ENCODE measurements around the gene DNAH6. TPM values are rescaled to one million over a fixed set of nuclear protein-coding genes. Genes with fewer than 3 reads are reported as not detected.

Gene DNAH6
- total RNA-seq, 4 donors from 2014 or later: 0.06 to 0.38 (median 0.13) TPM; not detected in 1

GRCh38 chr2:84559838-84560237 is 43.5 kb downstream of the DNAH6 start:
- Histone ChIP-seq H3K4me1 (no peaks in the 10 kb centered on the region), H3K27me3 (no peaks in the 10 kb centered on the region), H3K4me3 (no peak overlapping the region), H3K36me3 (no peaks in the 10 kb centered on the region), H3K9me3 (peaks cover 0 to 9% (median 7%) of the 10 kb centered on the region in 3 donors), H3K27ac (no peak overlapping the region)
- TF ChIP-seq, protein P1, sequence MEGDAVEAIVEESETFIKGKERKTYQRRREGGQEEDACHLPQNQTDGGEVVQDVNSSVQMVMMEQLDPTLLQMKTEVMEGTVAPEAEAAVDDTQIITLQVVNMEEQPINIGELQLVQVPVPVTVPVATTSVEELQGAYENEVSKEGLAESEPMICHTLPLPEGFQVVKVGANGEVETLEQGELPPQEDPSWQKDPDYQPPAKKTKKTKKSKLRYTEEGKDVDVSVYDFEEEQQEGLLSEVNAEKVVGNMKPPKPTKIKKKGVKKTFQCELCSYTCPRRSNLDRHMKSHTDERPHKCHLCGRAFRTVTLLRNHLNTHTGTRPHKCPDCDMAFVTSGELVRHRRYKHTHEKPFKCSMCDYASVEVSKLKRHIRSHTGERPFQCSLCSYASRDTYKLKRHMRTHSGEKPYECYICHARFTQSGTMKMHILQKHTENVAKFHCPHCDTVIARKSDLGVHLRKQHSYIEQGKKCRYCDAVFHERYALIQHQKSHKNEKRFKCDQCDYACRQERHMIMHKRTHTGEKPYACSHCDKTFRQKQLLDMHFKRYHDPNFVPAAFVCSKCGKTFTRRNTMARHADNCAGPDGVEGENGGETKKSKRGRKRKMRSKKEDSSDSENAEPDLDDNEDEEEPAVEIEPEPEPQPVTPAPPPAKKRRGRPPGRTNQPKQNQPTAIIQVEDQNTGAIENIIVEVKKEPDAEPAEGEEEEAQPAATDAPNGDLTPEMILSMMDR (IDR thresholded peaks at IDR 0.05): no peak
- TF ChIP-seq POLR2A (IDR thresholded peaks at IDR 0.05): no peak
- no peak for DNase-seq
- intact Hi-C loops (cut with DNase I): no loop called here

- TF ChIP-seq, protein P1 (IDR thresholded peaks at IDR 0.05): no peak
- no peak for TF ChIP-seq POLR2A (IDR thresholded peaks at IDR 0.05)
- Histone ChIP-seq H3K4me1 (no peaks in the 10 kb centered on the region), H3K4me3 (no peak overlapping the region), H3K27ac (no peak overlapping the region), H3K9me3 (no peaks in the 10 kb centered on the region), H3K36me3 (no peaks in the 10 kb centered on the region), H3K27me3 (no peaks in the 10 kb centered on the region)
- intact Hi-C loops (cut with DNase I): no loop called here
- no peak for DNase-seq
- WGBS, 2 donors: 48 to 59% methylated on average over 3 of the region's 3 CpGs
Measured at GRCh38 chr2:84579661-84580060, 63.4 kb downstream of the DNAH6 start.

DNA sequence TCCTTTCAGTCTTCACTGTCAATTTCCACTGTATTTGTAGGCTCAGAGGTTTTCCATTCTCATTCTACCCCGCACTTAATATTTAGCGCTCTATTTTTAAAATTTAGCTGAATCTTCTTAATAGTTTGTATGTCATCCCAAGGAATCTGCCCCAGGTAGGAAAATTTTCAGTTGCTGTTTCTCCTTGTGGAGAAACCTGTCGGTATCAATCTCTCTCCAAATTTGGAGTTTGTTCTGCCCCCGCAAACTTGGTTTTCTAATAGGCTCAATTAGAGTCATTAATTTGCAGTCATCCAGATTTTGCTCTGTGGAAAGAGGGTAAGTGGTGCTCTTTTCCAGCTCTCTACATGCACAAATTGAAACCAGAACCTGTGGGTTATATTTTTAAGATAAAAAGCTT is 87.6 kb downstream of the DNAH6 start:
- intact Hi-C loops (cut with DNase I): no loop called here
- no peak for DNase-seq
- no peak for TF ChIP-seq POLR2A (IDR thresholded peaks at IDR 0.05)
- TF ChIP-seq, protein P1 (IDR thresholded peaks at IDR 0.05): no peak
- H3K27ac ChIP-seq: no peak overlapping the region
- no peaks in the 10 kb centered on the region for H3K36me3 ChIP-seq
- no peaks in the 10 kb centered on the region for H3K27me3 ChIP-seq
- 91 to 93% methylated on average over 4 of the region's 4 CpGs for WGBS, 2 donors
- H3K4me1 ChIP-seq: no peaks in the 10 kb centered on the region
- H3K4me3 ChIP-seq: no peak overlapping the region
- H3K9me3 ChIP-seq: no peaks in the 10 kb centered on the region

- no peaks in the 10 kb centered on the region for H3K4me1 ChIP-seq
- no peaks in the 10 kb centered on the region for H3K36me3 ChIP-seq
- H3K27ac ChIP-seq: no peak overlapping the region
- 64 to 67% methylated on average over 2 of the region's 2 CpGs for WGBS, 2 donors
- H3K4me3 ChIP-seq: no peak overlapping the region
- DNase-seq: no peak
- H3K9me3 ChIP-seq: no peaks in the 10 kb centered on the region
- intact Hi-C loops (cut with DNase I): no loop called here
- TF ChIP-seq, protein P1 (IDR thresholded peaks at IDR 0.05): no peak
- TF ChIP-seq POLR2A (IDR thresholded peaks at IDR 0.05): no peak
- H3K27me3 ChIP-seq: no peaks in the 10 kb centered on the region
Measured at GRCh38 chr2:84613082-84613481, 96.8 kb downstream of the DNAH6 start.

DNA sequence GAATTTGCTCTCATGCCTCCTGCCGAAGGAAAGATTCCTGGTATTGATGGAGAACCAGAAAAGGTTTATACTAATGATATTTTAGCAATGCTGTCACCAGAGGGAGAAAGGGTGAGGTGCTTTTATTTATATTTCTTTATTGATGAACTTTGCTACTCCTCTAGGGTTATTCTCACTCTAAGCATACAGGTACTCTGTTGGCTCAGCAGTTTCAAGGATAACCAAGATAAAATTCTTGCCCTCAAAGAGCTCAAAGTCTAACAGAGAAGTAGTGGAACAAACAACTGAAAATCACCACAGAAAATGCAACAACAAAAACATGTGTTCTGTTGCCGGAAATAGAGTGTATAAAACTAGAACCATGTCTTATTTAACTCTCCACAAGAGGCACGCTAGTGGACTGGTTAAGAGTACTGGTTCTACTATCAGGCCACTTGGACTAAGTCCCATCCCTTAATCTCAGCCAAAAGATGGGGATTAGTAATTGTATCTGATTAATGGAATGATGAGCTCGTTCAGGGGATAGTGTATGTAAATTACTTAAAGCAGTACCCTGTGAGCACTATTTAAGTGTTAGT is 103.6 kb downstream of the DNAH6 start:
- H3K36me3 ChIP-seq: no peaks in the 10 kb centered on the region
- intact Hi-C loops (cut with DNase I): no loop called here
- 75 to 81% methylated on average over 4 of the region's 4 CpGs for WGBS, 2 donors

More for the DNA sequence above, 103.6 kb downstream of the DNAH6 start:
- Histone ChIP-seq H3K9me3 (no peaks in the 10 kb centered on the region), H3K27me3 (no peaks in the 10 kb centered on the region), H3K4me1 (no peaks in the 10 kb centered on the region), H3K27ac (no peak overlapping the region), H3K4me3 (no peak overlapping the region)
- TF ChIP-seq, protein P1 (IDR thresholded peaks at IDR 0.05): no peak
- TF ChIP-seq POLR2A (IDR thresholded peaks at IDR 0.05): no peak
- no peak for DNase-seq

Data from esophagus squamous epithelium (tissue), 5 donors.